Spleen (tissue), 7 donors: ENCODE data around the gene CYP4B1.

Experiments used
- CTCF ChIP-seq, 11 experiments: fragments of 200-600 bp in 7 of 11; fragments of 450-650 bp in 4 of 11; sonication (generic) in 4 of 11; IDR thresholded peaks in 8 of 11; conservative IDR thresholded peaks in 3 of 11; 1 replicate in 7 of 11; 2 replicates in 4 of 11; pipeline versions ENCODE4 v1.4.0 to v1.8.0; 2016 to 2021; ENCODE audit warnings: antibody characterized with exemption in 11 of 11, inconsistent platforms in 4 of 11, mild to moderate bottlenecking in 1 of 11
- POLR2A ChIP-seq, 3 donors: fragments of 450-650 bp; IDR thresholded peaks; one replicate each; pipeline ENCODE4 v1.5.1; 2017; ENCODE audit warnings: antibody characterized with exemption in 3 of 3, mild to moderate bottlenecking in 1 of 3
- POLR2AphosphoS5 ChIP-seq, 3 donors: sonication (generic); formaldehyde crosslinking; IDR thresholded peaks; one replicate each; pipeline ENCODE4 v1.5.1; 2017; ENCODE audit warnings: antibody characterized with exemption in 3 of 3
- donor health status: DM: no; HTN: no; CAD: no; lungs with moderate emphysema.
- donor health status: DM: no; HTN: no; CAD: no.
- donor health status: DM: no; HTN: no; CAD: no.

- TF ChIP-seq POLR2AphosphoS5 (IDR thresholded peaks at IDR 0.05) (no peak), POLR2A (IDR thresholded peaks at IDR 0.05) (no peak), CTCF (IDR thresholded peaks at IDR 0.05 in 8 of 11, conservative IDR thresholded peaks at IDR 0.05 in 3 of 11) (no peak)
These were observed 18.1 kb downstream of the CYP4B1 start for GRCh38 chr1:46816930-46817329.
